Mononuclear cell (primary cell): ENCODE data around the gene NCR3LG1. TPM values are rescaled to one million over a fixed set of nuclear protein-coding genes. Genes with fewer than 3 reads are reported as not detected.

ENCODE experiments used
- H3K27me3 ChIP-seq: 2 replicates; pipeline ENCODE4 v1.6.0; 2011; ENCODE audit warnings: low read length, control low read depth; ENCODE audit not compliant: insufficient read depth
- H3K4me1 ChIP-seq: 2 replicates; pipeline ENCODE4 v1.5.1; 2011; ENCODE audit warnings: mild to moderate bottlenecking, low read length, control low read depth; ENCODE audit not compliant: insufficient read depth
- H3K4me3 ChIP-seq: 2 replicates; pipeline ENCODE4 v1.5.1; 2011; ENCODE audit warnings: mild to moderate bottlenecking, low read length, moderate library complexity
- H3K9me3 ChIP-seq: 2 replicates; pipeline ENCODE4 v1.5.1; 2011; ENCODE audit warnings: low read depth, mild to moderate bottlenecking, control low read depth, low read length
- total RNA-seq: library from RNA; depleted of rRNA; stranded (reverse); fragments of >200 nt; gene quantifications from one replicate; pipeline ENCODE4 v1.2.3, GENCODE V29; 2012

Gene NCR3LG1
- total RNA-seq: 5.1 TPM

GRCh38 chr11:17351510-17352176 is at the start of gene NCR3LG1:
TSS of gene NCR3LG1 (plus strand) at chr11:17351800. CDS start at chr11:17351970, 170 bp downstream.
- Histone ChIP-seq H3K27me3 (no peaks in the 10 kb centered on the region), H3K4me1 (peaks cover 27% of the 10 kb centered on the region), H3K9me3 (no peaks in the 10 kb centered on the region), H3K4me3 (peak within 1 kb of the TSS; percentile 41)

- Histone ChIP-seq H3K4me3 (no peak overlapping the region), H3K9me3 (no peaks in the 10 kb centered on the region), H3K4me1 (no peaks in the 10 kb centered on the region), H3K27me3 (no peaks in the 10 kb centered on the region)
These were observed 38.0 kb upstream of the NCR3LG1 start for GRCh38 chr11:17313349-17314231.

GRCh38 chr11:17314232-17314547 is 37.4 kb upstream of the NCR3LG1 start:
- Histone ChIP-seq H3K4me3 (no peak overlapping the region), H3K9me3 (no peaks in the 10 kb centered on the region), H3K27me3 (no peaks in the 10 kb centered on the region), H3K4me1 (no peaks in the 10 kb centered on the region)

- H3K4me3 ChIP-seq: no peak overlapping the region
- H3K27me3 ChIP-seq: no peaks in the 10 kb centered on the region
- H3K9me3 ChIP-seq: no peaks in the 10 kb centered on the region
- H3K4me1 ChIP-seq: no peaks in the 10 kb centered on the region
These were observed 36.6 kb upstream of the NCR3LG1 start for GRCh38 chr11:17314904-17315426.

GRCh38 chr11:17328871-17329494 is 22.6 kb upstream of the NCR3LG1 start:
- Histone ChIP-seq H3K9me3 (no peaks in the 10 kb centered on the region), H3K4me3 (no peak overlapping the region), H3K27me3 (no peaks in the 10 kb centered on the region)

GRCh38 chr11:17331669-17332068 is 19.9 kb upstream of the NCR3LG1 start:
- Histone ChIP-seq H3K4me3 (no peak overlapping the region), H3K4me1 (no peaks in the 10 kb centered on the region), H3K9me3 (no peaks in the 10 kb centered on the region), H3K27me3 (no peaks in the 10 kb centered on the region)

More at GRCh38 chr11:17328871-17329494, 22.6 kb upstream of the NCR3LG1 start:
- H3K4me1 ChIP-seq: no peaks in the 10 kb centered on the region

GRCh38 chr11:17333799-17334586 is 17.6 kb upstream of the NCR3LG1 start:
- Histone ChIP-seq H3K4me3 (no peak overlapping the region), H3K27me3 (no peaks in the 10 kb centered on the region), H3K9me3 (no peaks in the 10 kb centered on the region), H3K4me1 (no peaks in the 10 kb centered on the region)

- H3K4me3 ChIP-seq: no peak overlapping the region
- no peaks in the 10 kb centered on the region for H3K9me3 ChIP-seq
- no peaks in the 10 kb centered on the region for H3K4me1 ChIP-seq
- no peaks in the 10 kb centered on the region for H3K27me3 ChIP-seq
These were observed 8.3 kb upstream of the NCR3LG1 start for GRCh38 chr11:17343257-17343656.

- H3K27me3 ChIP-seq: no peaks in the 10 kb centered on the region
- no peak overlapping the region for H3K4me3 ChIP-seq
- no peaks in the 10 kb centered on the region for H3K4me1 ChIP-seq
- no peaks in the 10 kb centered on the region for H3K9me3 ChIP-seq
These were observed 7.7 kb upstream of the NCR3LG1 start for GRCh38 chr11:17343907-17344306.

GRCh38 chr11:17347676-17348075 is 3.9 kb upstream of the NCR3LG1 start:
- H3K4me3 ChIP-seq: no peak overlapping the region
- no peaks in the 10 kb centered on the region for H3K9me3 ChIP-seq
- H3K4me1 ChIP-seq: peaks cover 15% of the 10 kb centered on the region
- no peaks in the 10 kb centered on the region for H3K27me3 ChIP-seq

- H3K27me3 ChIP-seq: no peaks in the 10 kb centered on the region
- H3K4me3 ChIP-seq: no peak overlapping the region
- H3K4me1 ChIP-seq: peaks cover 27% of the 10 kb centered on the region
- H3K9me3 ChIP-seq: no peaks in the 10 kb centered on the region
These were observed 987 bp upstream of the NCR3LG1 start for GRCh38 chr11:17350455-17351171.

GRCh38 chr11:17351172-17351509 is 459 bp upstream of the NCR3LG1 start:
- H3K4me3 ChIP-seq: peak overlapping the region; percentile 41
- no peaks in the 10 kb centered on the region for H3K9me3 ChIP-seq
- peaks cover 27% of the 10 kb centered on the region for H3K4me1 ChIP-seq
- H3K27me3 ChIP-seq: no peaks in the 10 kb centered on the region

- Histone ChIP-seq H3K9me3 (no peaks in the 10 kb centered on the region), H3K4me1 (peaks cover 27% of the 10 kb centered on the region), H3K4me3 (peak overlapping the region; percentile 41), H3K27me3 (no peaks in the 10 kb centered on the region)
These were observed 1.6 kb downstream of the NCR3LG1 start for GRCh38 chr11:17352950-17353820.
